ENCODE results near the gene HIGD1A.

DNA sequence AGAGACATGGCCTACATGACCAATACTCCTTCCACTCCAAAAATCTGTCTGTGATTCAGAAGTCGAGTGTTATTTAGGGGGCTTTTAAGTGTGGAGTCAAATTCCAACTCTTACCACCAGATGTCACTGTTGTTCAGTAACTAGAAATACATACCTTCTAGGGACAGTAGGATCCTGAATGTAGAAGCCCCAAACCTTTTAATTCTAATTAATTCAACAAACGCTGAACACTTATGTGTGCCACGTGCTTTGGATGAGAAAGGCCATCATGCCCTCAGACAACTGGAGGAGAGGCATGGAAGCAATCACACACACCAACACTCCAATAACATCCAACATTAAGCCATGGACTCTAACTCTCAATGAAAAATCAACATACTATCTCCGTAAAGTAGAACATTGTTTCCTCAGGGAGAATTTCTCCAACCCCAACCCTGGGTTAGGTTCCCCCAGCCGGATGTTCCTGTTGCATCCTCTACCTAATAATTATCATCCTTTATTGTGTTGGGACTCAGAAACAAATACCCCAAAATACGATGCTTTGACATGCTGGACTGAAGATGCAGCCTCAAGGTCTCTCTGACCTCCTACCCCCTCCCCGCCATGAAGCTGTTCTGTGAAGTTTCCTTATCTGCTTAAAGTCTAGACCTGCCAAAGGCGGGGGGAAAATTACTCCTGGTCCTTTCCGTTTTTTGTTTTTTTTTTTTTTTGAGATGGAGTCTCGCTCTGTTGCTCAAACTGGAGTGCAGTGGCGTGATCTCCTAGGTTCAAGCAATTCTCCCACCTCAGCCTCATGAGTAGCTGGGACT, 23.2 kb downstream of the HIGD1A start:
- no peak for TF ChIP-seq GATA3 (IDR thresholded peaks at IDR 0.05; ENCODE audit: low read depth, low read length)
- TF ChIP-seq GATA2 (IDR thresholded peaks at IDR 0.05; ENCODE audit: low read depth, low read length) = no peak

Measured in SH-SY5Y (cell line).